Fibroblast of lung (primary cell): ENCODE data around the gene DENND6B. TPM values are rescaled to one million over a fixed set of nuclear protein-coding genes. Genes with fewer than 3 reads are reported as not detected.

ENCODE experiments used
- DNase-seq, 2 donors: peaks; one replicate each; pipeline versions ENCODE4 v3.0.0 to v3.0.0-alpha.2; 2010; ENCODE audit warnings: low read depth in 2 of 2
- H2AFZ ChIP-seq: 2 replicates; pipeline ENCODE4 v1.5.1; 2012; ENCODE audit warnings: low read length, control low read depth, inconsistent platforms
- H3K27ac ChIP-seq: 2 replicates; pipeline ENCODE4 v1.5.1; 2011; ENCODE audit warnings: low read length, control low read depth; ENCODE audit not compliant: insufficient read depth
- H3K27me3 ChIP-seq: 2 replicates; pipeline ENCODE4 v1.5.1; 2011; ENCODE audit warnings: mild to moderate bottlenecking, low read length; ENCODE audit not compliant: control insufficient read depth, insufficient read depth
- H3K36me3 ChIP-seq: 2 replicates; pipeline ENCODE4 v1.5.1; 2011; ENCODE audit warnings: low read length; ENCODE audit not compliant: control insufficient read depth, insufficient read depth
- H3K4me1 ChIP-seq: 2 replicates; pipeline ENCODE4 v1.5.1; 2011; ENCODE audit warnings: low read length; ENCODE audit not compliant: control insufficient read depth, insufficient read depth; ENCODE audit errors: extremely low read depth
- H3K4me2 ChIP-seq: 2 replicates; pipeline ENCODE4 v1.5.1; 2011; ENCODE audit warnings: low read length, control low read depth; ENCODE audit not compliant: insufficient read depth; ENCODE audit errors: extremely low read depth
- H3K4me3 ChIP-seq, 4 experiments: fragments of 200-600 bp in 1 of 4; sonication (generic) in 1 of 4; replicated peaks in 1 of 4; 2 replicates each; pipeline ENCODE4 v1.5.1; 2011 to 2016; ENCODE audit warnings: low read length in 4 of 4, low read depth in 3 of 4, mild to moderate bottlenecking in 3 of 4, control low read depth in 2 of 4, inconsistent platforms in 1 of 4, mixed read lengths in 1 of 4; ENCODE audit not compliant: insufficient read depth in 1 of 4; ENCODE audit errors: control extremely low read depth in 1 of 4
- H3K79me2 ChIP-seq: 2 replicates; pipeline ENCODE4 v1.5.1; 2012; ENCODE audit warnings: mild to moderate bottlenecking, low read length, inconsistent platforms; ENCODE audit not compliant: control insufficient read depth, insufficient read depth
- H3K9ac ChIP-seq: 2 replicates; pipeline ENCODE4 v1.5.1; 2011; ENCODE audit warnings: mild to moderate bottlenecking, low read length, control low read depth; ENCODE audit not compliant: insufficient read depth
- H3K9me3 ChIP-seq: 2 replicates; pipeline ENCODE4 v1.5.1; 2012; ENCODE audit warnings: low read depth, low read length; ENCODE audit not compliant: control insufficient read depth, insufficient read depth
- H4K20me1 ChIP-seq: 2 replicates; pipeline ENCODE4 v1.5.1; 2011; ENCODE audit warnings: low read length; ENCODE audit not compliant: control insufficient read depth, insufficient read depth; ENCODE audit errors: extremely low read depth
- EZH2 ChIP-seq: IDR thresholded peaks from 2 replicates; pipeline ENCODE4 v1.5.1; 2012; ENCODE audit warnings: low read length, control low read depth, mild to moderate bottlenecking; ENCODE audit errors: missing control alignments
- polyA plus RNA-seq, 2 donors: library from polyadenylated mRNA; depleted of rRNA in 1 of 2; stranded (reverse) in 1 of 2; unstranded in 1 of 2; fragments of >200 nt; gene quantifications; 2 replicates each; pipeline ENCODE4 v1.2.1, GENCODE V29; 2011 to 2012; ENCODE audit warnings: missing spikeins in 1 of 2
- total RNA-seq: library from RNA; depleted of rRNA; stranded (reverse); fragments of >200 nt; gene quantifications from 2 replicates; pipeline ENCODE4 v1.2.1, GENCODE V29; 2014
- TF ChIP-seq, protein P1 (sequence below), 2 donors: IDR thresholded peaks in 1 of 2; conservative IDR thresholded peaks in 1 of 2; 1 replicate in 1 of 2; 2 replicates in 1 of 2; pipeline ENCODE4 v1.5.1; 2011 to 2012; ENCODE audit warnings: low read length in 2 of 2, control low read depth in 1 of 2, inconsistent platforms in 1 of 2, low read depth in 1 of 2, mild to moderate bottlenecking in 1 of 2

DENND6B gene
- total and polyA plus RNA-seq, 2 donors (not counting 1 experiment from before 2014, with no cell fraction given) = 1.9 to 2.0 TPM

DNA sequence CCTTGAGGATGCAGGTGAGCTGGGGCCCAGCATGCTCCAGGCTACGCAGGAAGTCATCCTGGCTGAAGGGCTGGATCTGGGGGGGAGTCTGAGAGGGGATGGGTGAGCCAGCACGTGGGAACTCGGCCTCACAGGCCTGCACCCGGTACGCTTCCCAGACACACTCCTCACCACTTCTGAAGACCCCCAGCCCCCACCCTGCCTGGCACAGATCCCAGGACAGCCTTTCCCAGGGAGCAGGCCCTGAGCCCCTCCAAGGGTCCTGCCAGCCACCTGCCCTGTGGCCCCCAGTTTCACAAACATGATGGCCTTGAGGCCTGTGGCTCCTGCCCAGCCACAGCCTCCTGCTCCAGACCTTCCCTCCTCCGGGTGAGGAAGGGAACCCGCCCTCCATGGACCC, 13.8 kb downstream of the DENND6B start:
- Histone ChIP-seq H3K27ac (no peak overlapping the region), H4K20me1 (no peaks in the 10 kb centered on the region), H2AFZ (no peak overlapping the region), H3K36me3 (no peaks in the 10 kb centered on the region), H3K4me2 (no peak overlapping the region), H3K27me3 (no peaks in the 10 kb centered on the region), H3K4me1 (peaks cover 12% of the 10 kb centered on the region), H3K9me3 (no peaks in the 10 kb centered on the region), H3K79me2 (no peaks in the 10 kb centered on the region), H3K9ac (no peak overlapping the region), H3K4me3 (no peak overlapping the region)
- no peak for DNase-seq
- TF ChIP-seq EZH2 = no peak
- TF ChIP-seq, protein P1, sequence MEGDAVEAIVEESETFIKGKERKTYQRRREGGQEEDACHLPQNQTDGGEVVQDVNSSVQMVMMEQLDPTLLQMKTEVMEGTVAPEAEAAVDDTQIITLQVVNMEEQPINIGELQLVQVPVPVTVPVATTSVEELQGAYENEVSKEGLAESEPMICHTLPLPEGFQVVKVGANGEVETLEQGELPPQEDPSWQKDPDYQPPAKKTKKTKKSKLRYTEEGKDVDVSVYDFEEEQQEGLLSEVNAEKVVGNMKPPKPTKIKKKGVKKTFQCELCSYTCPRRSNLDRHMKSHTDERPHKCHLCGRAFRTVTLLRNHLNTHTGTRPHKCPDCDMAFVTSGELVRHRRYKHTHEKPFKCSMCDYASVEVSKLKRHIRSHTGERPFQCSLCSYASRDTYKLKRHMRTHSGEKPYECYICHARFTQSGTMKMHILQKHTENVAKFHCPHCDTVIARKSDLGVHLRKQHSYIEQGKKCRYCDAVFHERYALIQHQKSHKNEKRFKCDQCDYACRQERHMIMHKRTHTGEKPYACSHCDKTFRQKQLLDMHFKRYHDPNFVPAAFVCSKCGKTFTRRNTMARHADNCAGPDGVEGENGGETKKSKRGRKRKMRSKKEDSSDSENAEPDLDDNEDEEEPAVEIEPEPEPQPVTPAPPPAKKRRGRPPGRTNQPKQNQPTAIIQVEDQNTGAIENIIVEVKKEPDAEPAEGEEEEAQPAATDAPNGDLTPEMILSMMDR (conservative IDR thresholded peaks at IDR 0.05 in 1 of 2, IDR thresholded peaks at IDR 0.05 in 1 of 2; ENCODE audit: low read depth in 1 of 2, low read length in 2 of 2) = no peak

DNA sequence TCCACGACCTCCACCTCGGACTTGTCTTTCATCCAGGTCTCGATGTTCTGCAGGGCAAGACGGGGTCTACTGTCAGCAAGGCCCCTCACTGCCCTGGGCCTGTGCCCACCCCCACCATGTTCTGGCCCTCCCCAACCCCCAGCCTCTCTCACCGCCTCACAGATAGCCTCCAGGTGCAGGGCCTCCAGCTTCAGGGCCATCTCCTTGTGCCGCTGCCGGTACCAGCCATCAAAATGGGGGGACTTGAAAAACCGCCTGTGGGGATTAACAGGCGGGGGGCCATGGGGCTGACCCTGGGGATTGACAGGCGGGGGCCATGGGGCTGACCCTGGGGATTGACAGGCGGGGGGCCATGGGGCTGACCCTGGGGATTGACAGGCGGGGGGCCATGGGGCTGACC, 14.4 kb downstream of the DENND6B start:
- H3K4me3 ChIP-seq = no peak overlapping the region
- no peak overlapping the region for H3K27ac ChIP-seq
- no peaks in the 10 kb centered on the region for H3K36me3 ChIP-seq
- H3K4me2 ChIP-seq = no peak overlapping the region
- no peaks in the 10 kb centered on the region for H3K27me3 ChIP-seq
- no peak overlapping the region for H2AFZ ChIP-seq
- H3K9me3 ChIP-seq = no peaks in the 10 kb centered on the region
- no peaks in the 10 kb centered on the region for H3K79me2 ChIP-seq
- TF ChIP-seq EZH2 = no peak
- H4K20me1 ChIP-seq = no peaks in the 10 kb centered on the region
- peaks cover 14% of the 10 kb centered on the region for H3K4me1 ChIP-seq
- H3K9ac ChIP-seq = no peak overlapping the region
- no peak for DNase-seq

DNA sequence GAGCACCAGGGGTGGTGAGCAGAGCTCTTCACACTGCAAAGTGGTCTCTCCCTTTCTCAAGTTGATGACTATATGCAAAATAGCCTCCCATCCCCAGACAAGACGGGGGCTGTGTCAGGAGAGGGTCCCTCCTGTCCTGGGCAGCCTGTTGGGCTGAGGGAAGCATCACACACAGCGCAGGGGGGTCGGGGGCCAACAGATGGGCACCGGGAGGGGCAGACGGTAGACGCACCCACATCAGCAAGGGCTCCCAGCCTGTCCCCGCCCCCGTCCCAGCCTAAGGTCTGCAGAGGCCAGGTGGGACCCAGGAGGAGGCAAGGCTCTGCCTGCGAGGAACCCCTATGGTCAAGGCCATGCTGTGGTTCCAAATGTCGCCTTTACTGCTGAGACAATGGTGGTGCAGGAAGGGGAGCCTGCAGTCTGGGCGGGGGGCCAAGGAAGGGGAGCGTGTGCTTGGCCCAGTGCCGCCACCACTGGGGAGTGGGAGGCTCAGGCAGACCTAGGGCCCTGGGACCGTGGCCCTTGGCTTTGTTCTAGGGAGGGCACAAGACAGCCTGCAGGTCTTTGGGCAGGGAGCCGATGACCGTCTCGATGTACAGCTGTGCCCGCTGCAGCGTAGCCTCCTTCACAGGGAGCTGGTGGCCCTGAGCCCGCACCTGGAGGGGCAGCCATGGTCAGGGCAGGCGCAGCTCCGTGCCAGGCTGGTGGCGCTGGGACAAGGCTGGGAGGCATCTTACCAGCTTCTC, 15.0 kb downstream of the DENND6B start:
- DNase-seq = no peak
- no peaks in the 10 kb centered on the region for H3K9me3 ChIP-seq
- no peaks in the 10 kb centered on the region for H3K36me3 ChIP-seq
- TF ChIP-seq EZH2 = no peak
- TF ChIP-seq, protein P1 (conservative IDR thresholded peaks at IDR 0.05 in 1 of 2, IDR thresholded peaks at IDR 0.05 in 1 of 2; ENCODE audit: low read depth in 1 of 2, low read length in 2 of 2) = no peak
- H4K20me1 ChIP-seq = no peaks in the 10 kb centered on the region
- no peak overlapping the region for H3K27ac ChIP-seq
- no peak overlapping the region for H3K4me3 ChIP-seq
- H3K4me2 ChIP-seq = no peak overlapping the region
- peaks cover 2% of the 10 kb centered on the region for H3K79me2 ChIP-seq
- H3K9ac ChIP-seq = no peak overlapping the region
- no peak overlapping the region for H2AFZ ChIP-seq
- H3K27me3 ChIP-seq = no peaks in the 10 kb centered on the region
- H3K4me1 ChIP-seq = peaks cover 14% of the 10 kb centered on the region
